HepG2 (cell line): ENCODE results near the gene KCNAB1. TPM values are rescaled to one million over a fixed set of nuclear protein-coding genes. Genes with fewer than 3 reads are reported as not detected.

ENCODE experiments used
- ATAC-seq: fragments of 200-7000 bp; cut with Tn5 transposase; 3 replicates; pipeline ENCODE4 v1.9.1; 2020; ENCODE audit warnings: mild to moderate bottlenecking, moderate library complexity
- BruUV-seq: library from RNA; stranded (reverse); fragments of 400-500 nt; replicated peaks from 2 replicates; lab custom pipeline; 2021; lab: Mats Ljungman, UMichigan
- CTCF ChIA-PET: fragments of 300-600 bp; formaldehyde crosslinking; extraction: SDS; loops from one replicate; lab custom pipeline; 2021; ENCODE audit warnings: low total read pairs, inconsistent platforms, low intra/inter-chr PET ratio; lab: Yijun Ruan, JAX
- POLR2A ChIA-PET: fragments of 350-600 bp; sonication (Branson Sonifier 250); formaldehyde crosslinking; loops from one replicate; lab custom pipeline; 2020; ENCODE audit warnings: antibody characterized with exemption, inconsistent platforms; lab: Yijun Ruan, JAX
- DNase-seq: peaks from one replicate; pipeline ENCODE4 v3.0.0-alpha.2; 2015; ENCODE audit warnings: low spot score
- FAIRE-seq: peaks from 3 replicates; lab custom pipeline; 2011; peaks lifted over from hg19 to GRCh38; lab: Jason Lieb, UNC
- H2AFZ ChIP-seq: one replicate; pipeline ENCODE4 v1.6.1; 2011; ENCODE audit warnings: low read length, inconsistent platforms
- H3K27ac ChIP-seq: fragments of 300-600 bp; 3 replicates; pipeline ENCODE4 v1.8.0; 2011; ENCODE audit warnings: mixed run types, mild to moderate bottlenecking, mixed read lengths, low read length, inconsistent platforms; ENCODE audit not compliant: insufficient read depth; ENCODE audit errors: extremely low read length
- H3K27me3 ChIP-seq, 2 experiments: fragments of 200-600 bp in 1 of 2; 2 replicates in 1 of 2; 3 replicates in 1 of 2; pipeline versions ENCODE4 v1.6.0 to v1.8.0; 2011; ENCODE audit warnings: low read length in 2 of 2, mild to moderate bottlenecking in 2 of 2, moderate library complexity in 2 of 2, inconsistent platforms in 1 of 2; ENCODE audit not compliant: insufficient read depth in 2 of 2, control insufficient read depth in 1 of 2
- H3K36me3 ChIP-seq, 2 experiments: fragments of 200-600 bp in 1 of 2; replicated peaks in 1 of 2; 2 replicates in 1 of 2; 3 replicates in 1 of 2; pipeline versions ENCODE4 v1.5.1 to v1.8.0; 2011; ENCODE audit warnings: low read length in 2 of 2, inconsistent platforms in 1 of 2; ENCODE audit not compliant: insufficient read depth in 2 of 2, control insufficient read depth in 1 of 2
- H3K4me1 ChIP-seq: 2 replicates; pipeline ENCODE4 v1.5.1; 2012; ENCODE audit warnings: low read length, inconsistent platforms; ENCODE audit not compliant: insufficient read depth
- H3K4me2 ChIP-seq: 2 replicates; pipeline ENCODE4 v1.6.0; 2011; ENCODE audit warnings: low read depth, low read length, inconsistent platforms
- H3K4me3 ChIP-seq, 3 experiments: fragments of 200-600 bp in 1 of 3; sonication (generic), shearing (Covaris generic) in 1 of 3; replicated peaks in 1 of 3; 2 replicates each; pipeline ENCODE4 v1.5.1; 2011 to 2016; ENCODE audit warnings: low read length in 3 of 3, inconsistent platforms in 2 of 3, low read depth in 2 of 3, mild to moderate bottlenecking in 2 of 3, control low read depth in 1 of 3, mixed read lengths in 1 of 3; ENCODE audit not compliant: insufficient read depth in 1 of 3
- H3K79me2 ChIP-seq: one replicate; pipeline ENCODE4 v1.6.1; 2011; ENCODE audit warnings: low read length, inconsistent platforms; ENCODE audit not compliant: insufficient read depth
- H3K9ac ChIP-seq: 2 replicates; pipeline ENCODE4 v1.6.0; 2011; ENCODE audit warnings: mild to moderate bottlenecking, low read depth, low read length, inconsistent platforms; ENCODE audit not compliant: insufficient read depth
- H3K9me3 ChIP-seq: 2 replicates; pipeline ENCODE4 v1.5.1; 2012; ENCODE audit warnings: mild to moderate bottlenecking, low read length
- H4K20me1 ChIP-seq: 2 replicates; pipeline ENCODE4 v1.6.0; 2011; ENCODE audit warnings: inconsistent platforms, mild to moderate bottlenecking, low read length, moderate library complexity; ENCODE audit not compliant: insufficient read depth
- ATRX ChIP-seq: sonication (generic); formaldehyde crosslinking; IDR thresholded peaks from 2 replicates; pipeline ENCODE4 v1.4.0; 2020; ENCODE audit warnings: missing genetic modification reagents, borderline replicate concordance
- KIAA2018 ChIP-seq: sonication (generic); formaldehyde crosslinking; IDR thresholded peaks from 2 replicates; pipeline ENCODE4 v1.5.0; 2020; ENCODE audit warnings: mild to moderate bottlenecking, missing genetic modification reagents, borderline replicate concordance
- MAX ChIP-seq: IDR thresholded peaks from 2 replicates; pipeline ENCODE4 v1.6.1; 2012; ENCODE audit warnings: inconsistent platforms
- PHF8 ChIP-seq: sonication (generic); formaldehyde crosslinking; IDR thresholded peaks from 2 replicates; pipeline ENCODE4 v1.5.0; 2020; ENCODE audit warnings: missing genetic modification reagents
- RELA ChIP-seq: sonication (generic); formaldehyde crosslinking; IDR thresholded peaks from 2 replicates; pipeline ENCODE4 v1.4.0; 2020; ENCODE audit warnings: missing genetic modification reagents
- TFE3 ChIP-seq: IDR thresholded peaks from 2 replicates; pipeline ENCODE4 v1.6.1; 2016
- USF2 ChIP-seq, 2 experiments: sonication (generic) in 1 of 2; formaldehyde crosslinking in 1 of 2; IDR thresholded peaks; 2 replicates each; pipeline versions ENCODE4 v1.5.1 to v1.6.1; 2011 to 2020; ENCODE audit warnings: borderline replicate concordance in 1 of 2, low read depth in 1 of 2, low read length in 1 of 2, mild to moderate bottlenecking in 1 of 2, missing genetic modification reagents in 1 of 2, moderate library complexity in 1 of 2
- ZFP36L1 ChIP-seq: sonication (generic); formaldehyde crosslinking; IDR thresholded peaks from 2 replicates; pipeline ENCODE4 v1.8.0; 2022; ENCODE audit warnings: mild to moderate bottlenecking, missing genetic modification reagents, moderate library complexity
- ZNF761 ChIP-seq: sonication (generic); formaldehyde crosslinking; conservative IDR thresholded peaks from 2 replicates; pipeline ENCODE4 v1.4.0; 2020; ENCODE audit warnings: mild to moderate bottlenecking, missing genetic modification reagents
- WGBS: methylation state at CpG from one replicate; pipeline ENCODE4 v1.1.6; 2017; ENCODE audit warnings: low lambda C conversion rate; 5-methylcytosine and 5-hydroxymethylcytosine counted together
- in situ Hi-C: cut with HindIII; loops from 2 replicates; pipeline ENCODE4 v1.10.0; 2017; ENCODE audit warnings: low pct_unique_long_range_greater_than_20kb; ENCODE audit not compliant: extremely low pct_ligation_motif_present
- intact Hi-C: fragments of 100-400 bp; cut with micrococcal nuclease; formaldehyde crosslinking; loops from one replicate; pipeline ENCODE4 v1.10.0; 2022; ENCODE audit not compliant: unreplicated experiment
- polyA plus RNA-seq, 8 experiments: library from polyadenylated mRNA; depleted of rRNA in 3 of 8; stranded (reverse) in 7 of 8; unstranded in 1 of 8; fragments of >200 nt; fragmentation: Illumina TruSeq in 4 of 8; extraction: Trizol in 4 of 8; gene quantifications; 2 replicates each; pipeline versions ENCODE4 v1.2.1 to v1.2.3, GENCODE V29; 2011 to 2016; ENCODE audit warnings: low read depth in 4 of 8, missing spikeins in 1 of 8, mixed read lengths in 1 of 8; ENCODE audit not compliant: insufficient read depth in 1 of 8
- total RNA-seq, 5 experiments: library from RNA; depleted of rRNA; stranded (reverse); fragments of >200 nt; fragmentation: Illumina TruSeq; extraction: Trizol; gene quantifications; 2 replicates each; pipeline ENCODE4 v1.2.3, GENCODE V29; 2016; ENCODE audit warnings: low read depth in 1 of 5
- TF ChIP-seq, protein P1 (sequence below): IDR thresholded peaks from 2 replicates; pipeline ENCODE4 v1.6.1; 2018; ENCODE audit warnings: missing genetic modification reagents

The KCNAB1 gene
- total and polyA plus RNA-seq, 2 of the 13 experiments (the other 11 are each of a cell fraction or from before 2014, with no cell fraction given), result not detected

DNA sequence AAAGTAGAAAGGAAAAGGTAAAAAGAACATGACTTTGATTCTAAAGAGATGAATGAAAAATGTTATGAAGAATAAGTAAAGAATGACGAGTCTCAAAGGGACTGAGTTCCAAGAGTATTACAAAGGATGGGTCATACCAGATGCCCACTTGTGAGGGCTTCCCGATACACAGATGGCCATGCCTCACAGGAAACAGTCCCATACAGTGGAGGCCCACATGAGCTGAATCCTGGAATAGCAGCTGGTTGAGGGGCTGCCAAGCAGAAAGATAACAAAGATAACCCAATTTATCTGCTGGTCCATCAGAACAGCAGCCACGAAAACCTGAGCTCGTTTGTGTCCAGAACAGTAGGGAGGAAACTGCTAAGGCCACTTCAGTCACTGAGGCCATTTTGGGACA is 430.9 kb downstream of the KCNAB1 start:
- in situ Hi-C loops, result loop anchor here (10.0 kb wide), 1 partner anchor 124 kb away; the partner anchor contains the start of gene TIPARP
- Histone ChIP-seq H3K4me3 (no peak overlapping the region), H3K9ac (no peak overlapping the region), H3K36me3 (peaks cover 9 to 53% of the 10 kb centered on the region in 2 experiments), H3K27me3 (no peaks in the 10 kb centered on the region; a peak in 2 of 5 replicates), H3K27ac (no peak overlapping the region), H3K9me3 (no peaks in the 10 kb centered on the region), H3K4me2 (peak overlapping the region; percentile 79; the same call in 1 of the 2 replicates), H2AFZ (no peak overlapping the region), H3K79me2 (peaks cover 85% of the 10 kb centered on the region), H4K20me1 (peaks cover 17% of the 10 kb centered on the region; the same call in 1 of the 2 replicates), H3K4me1 (peaks cover 66% of the 10 kb centered on the region)
- no peak for ATAC-seq
- intact Hi-C loops, result no loop called here
- DNase-seq, result no peak
- FAIRE-seq, result no peak
- WGBS, result 99% methylated on average over 4 of the region's 4 CpGs
- no TSS peak for BruUV-seq
- no peak for TF ChIP-seq ZNF761 (CRISPR knock-in tag)
- TF ChIP-seq RELA (CRISPR knock-in tag), result no peak
- TF ChIP-seq KIAA2018 (CRISPR knock-in tag), result no peak
- no peak for TF ChIP-seq MAX
- TF ChIP-seq USF2 (IDR thresholded peaks at IDR 0.05; ENCODE audit: low read depth, low read length), result no peak
- no peak for TF ChIP-seq USF2 (CRISPR knock-in tag; IDR thresholded peaks at IDR 0.05; ENCODE audit: borderline replicate concordance)
- TF ChIP-seq ZFP36L1 (CRISPR knock-in tag), result no peak
- no peak for TF ChIP-seq PHF8 (CRISPR knock-in tag)
- TF ChIP-seq, protein P1, sequence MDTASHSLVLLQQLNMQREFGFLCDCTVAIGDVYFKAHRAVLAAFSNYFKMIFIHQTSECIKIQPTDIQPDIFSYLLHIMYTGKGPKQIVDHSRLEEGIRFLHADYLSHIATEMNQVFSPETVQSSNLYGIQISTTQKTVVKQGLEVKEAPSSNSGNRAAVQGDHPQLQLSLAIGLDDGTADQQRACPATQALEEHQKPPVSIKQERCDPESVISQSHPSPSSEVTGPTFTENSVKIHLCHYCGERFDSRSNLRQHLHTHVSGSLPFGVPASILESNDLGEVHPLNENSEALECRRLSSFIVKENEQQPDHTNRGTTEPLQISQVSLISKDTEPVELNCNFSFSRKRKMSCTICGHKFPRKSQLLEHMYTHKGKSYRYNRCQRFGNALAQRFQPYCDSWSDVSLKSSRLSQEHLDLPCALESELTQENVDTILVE (CRISPR knock-in tag), result no peak
- TF ChIP-seq ATRX (CRISPR knock-in tag), result no peak
- TF ChIP-seq TFE3, result no peak
- CTCF ChIA-PET, result no interaction called here
- POLR2A ChIA-PET, result no interaction called here
